Measurements from ENCODE around the gene POU5F1.

DNA sequence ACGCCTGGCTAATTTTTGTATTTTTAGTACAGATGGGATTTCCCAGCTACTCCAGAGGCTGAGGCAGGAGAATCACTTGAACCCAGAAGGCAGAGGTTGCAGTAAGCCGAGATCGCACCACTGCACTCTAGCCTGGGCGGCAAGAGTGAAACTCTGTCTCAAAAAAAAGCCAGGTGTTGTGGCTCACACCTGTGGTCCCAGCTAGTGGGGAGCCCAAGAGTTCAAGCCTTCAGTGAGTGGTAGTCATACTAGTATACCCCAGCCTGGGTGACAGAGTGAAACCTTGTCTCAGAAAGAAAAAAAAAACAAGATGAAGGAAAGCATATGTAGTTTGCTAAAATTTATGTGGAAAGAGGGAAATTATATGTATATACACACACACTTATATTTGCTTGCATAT is 20.0 kb upstream of the POU5F1 start:
- TF ChIP-seq, protein P1, sequence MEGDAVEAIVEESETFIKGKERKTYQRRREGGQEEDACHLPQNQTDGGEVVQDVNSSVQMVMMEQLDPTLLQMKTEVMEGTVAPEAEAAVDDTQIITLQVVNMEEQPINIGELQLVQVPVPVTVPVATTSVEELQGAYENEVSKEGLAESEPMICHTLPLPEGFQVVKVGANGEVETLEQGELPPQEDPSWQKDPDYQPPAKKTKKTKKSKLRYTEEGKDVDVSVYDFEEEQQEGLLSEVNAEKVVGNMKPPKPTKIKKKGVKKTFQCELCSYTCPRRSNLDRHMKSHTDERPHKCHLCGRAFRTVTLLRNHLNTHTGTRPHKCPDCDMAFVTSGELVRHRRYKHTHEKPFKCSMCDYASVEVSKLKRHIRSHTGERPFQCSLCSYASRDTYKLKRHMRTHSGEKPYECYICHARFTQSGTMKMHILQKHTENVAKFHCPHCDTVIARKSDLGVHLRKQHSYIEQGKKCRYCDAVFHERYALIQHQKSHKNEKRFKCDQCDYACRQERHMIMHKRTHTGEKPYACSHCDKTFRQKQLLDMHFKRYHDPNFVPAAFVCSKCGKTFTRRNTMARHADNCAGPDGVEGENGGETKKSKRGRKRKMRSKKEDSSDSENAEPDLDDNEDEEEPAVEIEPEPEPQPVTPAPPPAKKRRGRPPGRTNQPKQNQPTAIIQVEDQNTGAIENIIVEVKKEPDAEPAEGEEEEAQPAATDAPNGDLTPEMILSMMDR (IDR thresholded peaks at IDR 0.05): no peak
- TF ChIP-seq, protein P2, sequence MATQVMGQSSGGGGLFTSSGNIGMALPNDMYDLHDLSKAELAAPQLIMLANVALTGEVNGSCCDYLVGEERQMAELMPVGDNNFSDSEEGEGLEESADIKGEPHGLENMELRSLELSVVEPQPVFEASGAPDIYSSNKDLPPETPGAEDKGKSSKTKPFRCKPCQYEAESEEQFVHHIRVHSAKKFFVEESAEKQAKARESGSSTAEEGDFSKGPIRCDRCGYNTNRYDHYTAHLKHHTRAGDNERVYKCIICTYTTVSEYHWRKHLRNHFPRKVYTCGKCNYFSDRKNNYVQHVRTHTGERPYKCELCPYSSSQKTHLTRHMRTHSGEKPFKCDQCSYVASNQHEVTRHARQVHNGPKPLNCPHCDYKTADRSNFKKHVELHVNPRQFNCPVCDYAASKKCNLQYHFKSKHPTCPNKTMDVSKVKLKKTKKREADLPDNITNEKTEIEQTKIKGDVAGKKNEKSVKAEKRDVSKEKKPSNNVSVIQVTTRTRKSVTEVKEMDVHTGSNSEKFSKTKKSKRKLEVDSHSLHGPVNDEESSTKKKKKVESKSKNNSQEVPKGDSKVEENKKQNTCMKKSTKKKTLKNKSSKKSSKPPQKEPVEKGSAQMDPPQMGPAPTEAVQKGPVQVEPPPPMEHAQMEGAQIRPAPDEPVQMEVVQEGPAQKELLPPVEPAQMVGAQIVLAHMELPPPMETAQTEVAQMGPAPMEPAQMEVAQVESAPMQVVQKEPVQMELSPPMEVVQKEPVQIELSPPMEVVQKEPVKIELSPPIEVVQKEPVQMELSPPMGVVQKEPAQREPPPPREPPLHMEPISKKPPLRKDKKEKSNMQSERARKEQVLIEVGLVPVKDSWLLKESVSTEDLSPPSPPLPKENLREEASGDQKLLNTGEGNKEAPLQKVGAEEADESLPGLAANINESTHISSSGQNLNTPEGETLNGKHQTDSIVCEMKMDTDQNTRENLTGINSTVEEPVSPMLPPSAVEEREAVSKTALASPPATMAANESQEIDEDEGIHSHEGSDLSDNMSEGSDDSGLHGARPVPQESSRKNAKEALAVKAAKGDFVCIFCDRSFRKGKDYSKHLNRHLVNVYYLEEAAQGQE (IDR thresholded peaks at IDR 0.05; ENCODE audit: insufficient read depth in 1 of 2, low read depth in 2 of 2, low read length in 1 of 2): no peak

Measured in Panc1 (cell line).